Glutamatergic neuron (in vitro differentiated cells): ENCODE results near the gene TBC1D2B. TPM values are rescaled to one million over a fixed set of nuclear protein-coding genes. Genes with fewer than 3 reads are reported as not detected.
"Not testable (repeated sequence)": the region's sequence is repeated elsewhere in the genome, so short reads cannot be mapped to it uniquely, and the experiment has no call there.

Experiments
- DNase-seq: peaks from one replicate; pipeline ENCODE4 v3.0.0; 2022
- H3K27ac Mint-ChIP-seq: one replicate; pipeline ENCODE4 v1.8.0; 2020; ENCODE audit warnings: mild to moderate bottlenecking, mixed read lengths, inconsistent platforms; ENCODE audit not compliant: unreplicated experiment
- H3K27me3 Mint-ChIP-seq: one replicate; pipeline ENCODE4 v1.8.0; 2020; ENCODE audit warnings: mild to moderate bottlenecking, moderate library complexity, mixed read lengths, inconsistent platforms; ENCODE audit not compliant: unreplicated experiment
- H3K36me3 Mint-ChIP-seq: one replicate; pipeline ENCODE4 v1.8.0; 2020; ENCODE audit warnings: mild to moderate bottlenecking, mixed read lengths, inconsistent platforms; ENCODE audit not compliant: unreplicated experiment
- H3K4me1 Mint-ChIP-seq: one replicate; pipeline ENCODE4 v1.8.0; 2020; ENCODE audit warnings: mild to moderate bottlenecking, low read depth, mixed read lengths, inconsistent platforms; ENCODE audit not compliant: unreplicated experiment
- H3K4me3 Mint-ChIP-seq: one replicate; pipeline ENCODE4 v1.8.0; 2020; ENCODE audit warnings: mild to moderate bottlenecking, mixed read lengths, inconsistent platforms; ENCODE audit not compliant: unreplicated experiment
- H3K9me3 Mint-ChIP-seq: one replicate; pipeline ENCODE4 v1.8.0; 2020; ENCODE audit warnings: mild to moderate bottlenecking, moderate library complexity, mixed read lengths, inconsistent platforms; ENCODE audit not compliant: unreplicated experiment
- CTCF ChIP-seq: fragments of 200-600 bp; sonication (generic); IDR thresholded peaks from one replicate; pipeline ENCODE4 v1.5.0; 2021; ENCODE audit not compliant: partially characterized antibody, unreplicated experiment
- total RNA-seq: library from RNA; stranded (reverse); fragmentation: NEBNext Ultra II Directional; extraction: Animal tissue kit (Norgen Biotek cat#: 25700); gene quantifications from one replicate; pipeline ENCODE4 v1.2.1, GENCODE V29; 2021; ENCODE audit not compliant: unreplicated experiment

TBC1D2B gene
- total RNA-seq, 1 donor from 2014 or later: 45.3 TPM

GRCh38 chr15:77988347-77989295, 88.9 kb downstream of the TBC1D2B start:
- Mint-ChIP-seq H3K4me1 (peaks cover 11% of the 10 kb centered on the region), H3K27me3 (peaks cover 10% of the 10 kb centered on the region), H3K27ac (peak overlapping the region; percentile 83), H3K9me3 (peaks cover 7% of the 10 kb centered on the region), H3K4me3 (peak overlapping the region; percentile 30), H3K36me3 (no peaks in the 10 kb centered on the region)
- DNase-seq: no peak
- no peak for TF ChIP-seq CTCF

- H3K9me3 Mint-ChIP-seq: not testable (repeated sequence)
Measured at GRCh38 chr15:77987765-77988136, 89.8 kb downstream of the TBC1D2B start.

GRCh38 chr15:77986891-77987764, 90.4 kb downstream of the TBC1D2B start:
- no peak for DNase-seq
- Mint-ChIP-seq H3K36me3 (no peaks in the 10 kb centered on the region), H3K4me3 (no peak overlapping the region), H3K4me1 (peaks cover 11% of the 10 kb centered on the region), H3K27ac (no peak overlapping the region), H3K27me3 (peaks cover 8% of the 10 kb centered on the region), H3K9me3 (peaks cover 2% of the 10 kb centered on the region)
- no peak for TF ChIP-seq CTCF

More at GRCh38 chr15:77987765-77988136, 89.8 kb downstream of the TBC1D2B start:
- H3K27me3 Mint-ChIP-seq, H3K36me3 Mint-ChIP-seq, DNase-seq, H3K4me3 Mint-ChIP-seq: not testable (repeated sequence)
- Mint-ChIP-seq H3K27ac (peak overlapping the region; percentile 83), H3K4me1 (peaks cover 11% of the 10 kb centered on the region)

- no peak for DNase-seq
- H3K9me3 Mint-ChIP-seq: peaks cover 2% of the 10 kb centered on the region
- H3K4me3 Mint-ChIP-seq: no peak overlapping the region
- no peak overlapping the region for H3K27ac Mint-ChIP-seq
- TF ChIP-seq CTCF: no peak
- peaks cover 8% of the 10 kb centered on the region for H3K27me3 Mint-ChIP-seq
- H3K36me3 Mint-ChIP-seq: no peaks in the 10 kb centered on the region
- H3K4me1 Mint-ChIP-seq: peaks cover 8% of the 10 kb centered on the region
Measured at GRCh38 chr15:77985931-77986480, 91.5 kb downstream of the TBC1D2B start.
